NCI-H2196 treated with DMSO at 0.1 percent for 48 hours (cell line): Measurements from ENCODE around the gene TIMM23.
"Not testable (repeated sequence)": the region's sequence is repeated elsewhere in the genome, so short reads cannot be mapped to it uniquely, and the experiment has no call there.

Experiments used
- DNase-seq: peaks from one replicate; lab custom pipeline; 2025; ENCODE audit not compliant: unreplicated experiment; lab: John Stamatoyannopoulos, UW

Gene TIMM23

DNA sequence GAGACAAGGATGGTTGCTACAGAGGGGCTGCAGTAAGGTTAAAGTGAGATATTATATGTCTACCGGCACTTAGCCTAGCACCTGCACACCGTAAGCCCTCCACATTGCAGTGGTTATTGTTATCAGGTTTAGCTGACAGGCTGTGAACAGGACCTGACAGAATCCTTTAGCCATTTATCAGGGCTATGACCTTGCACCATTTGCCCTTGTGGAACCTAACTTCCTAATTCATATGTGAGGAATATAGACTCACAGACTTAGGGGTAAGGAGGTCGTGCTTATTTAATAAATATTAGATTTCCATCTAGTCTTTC lies 48.0 kb downstream of the TIMM23 start:
- DNase-seq, result no peak

DNA sequence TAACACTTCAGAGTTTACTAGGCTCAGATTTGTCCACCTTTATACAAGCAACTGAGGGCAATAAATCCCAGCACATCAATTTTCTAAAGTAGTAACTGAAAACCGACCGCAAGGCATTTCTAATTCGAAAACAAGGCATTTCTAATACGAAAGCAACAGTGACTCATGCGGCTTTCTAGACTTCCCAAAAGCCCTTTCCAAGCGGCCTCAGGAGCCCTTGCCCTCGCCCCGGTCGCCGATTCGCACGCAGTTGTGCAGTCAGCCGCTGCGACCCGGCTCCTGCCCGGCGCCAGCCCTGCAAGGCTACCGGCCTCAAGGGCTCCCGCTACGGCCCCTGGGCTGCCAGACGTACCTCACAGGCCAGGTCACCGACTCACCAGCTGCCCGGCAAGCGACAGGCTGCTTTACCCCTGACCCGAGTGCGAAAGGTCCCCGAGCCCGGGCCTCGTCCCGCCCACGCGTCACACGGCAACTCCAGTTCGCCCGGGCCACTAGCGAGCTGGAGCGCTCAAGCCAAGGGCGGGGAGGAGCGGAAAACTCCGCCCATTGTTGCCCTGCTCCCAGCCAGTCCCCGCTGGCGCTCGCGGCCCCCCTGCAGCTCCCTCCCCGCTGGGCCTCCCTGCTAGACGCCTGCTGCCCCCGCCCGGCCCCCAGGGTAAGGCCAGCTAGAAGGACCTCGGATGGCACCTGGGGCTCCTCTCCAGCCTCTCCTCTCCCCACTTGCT lies 50.9 kb downstream of the TIMM23 start:
- DNase-seq, result peak; percentile 60

DNA sequence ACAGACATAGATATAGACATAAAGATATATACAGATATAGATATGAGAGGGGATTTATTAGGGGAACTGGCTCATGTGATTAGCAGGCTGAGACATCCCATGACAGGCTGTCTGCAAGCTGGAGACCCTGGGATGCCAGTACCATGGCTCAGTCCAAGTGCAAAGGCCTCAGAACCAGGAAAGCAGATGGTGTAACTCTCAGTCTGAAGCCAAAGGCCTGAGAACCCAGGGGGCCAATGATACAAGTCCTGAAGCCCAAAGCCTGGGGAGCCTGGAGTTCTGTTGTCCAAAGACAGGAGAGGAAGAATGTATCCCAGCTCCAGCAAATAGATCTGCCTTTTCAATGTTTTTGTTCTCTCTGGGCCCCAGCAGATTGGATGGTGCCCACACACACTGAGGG lies 52.7 kb downstream of the TIMM23 start:
- no peak for DNase-seq

DNA sequence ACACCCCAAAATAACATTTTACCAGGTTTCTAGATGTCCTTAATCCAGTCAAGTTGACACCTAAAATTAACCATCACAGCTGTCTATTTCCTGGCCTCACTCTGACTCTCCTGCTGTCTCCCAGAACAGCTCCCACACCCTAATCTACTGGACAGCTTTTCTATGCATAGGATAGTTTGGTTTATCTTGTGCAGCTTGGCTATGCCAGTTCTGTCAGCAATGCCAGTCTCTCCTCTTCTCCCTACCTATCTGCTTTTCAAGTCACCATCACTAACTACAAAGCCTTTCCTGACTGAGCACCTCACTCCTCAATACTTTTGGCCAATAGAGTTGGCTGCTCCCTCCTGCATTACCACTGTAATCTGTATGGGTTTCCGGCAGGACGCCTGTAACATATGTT lies 53.1 kb downstream of the TIMM23 start:
- DNase-seq, result no peak

DNA sequence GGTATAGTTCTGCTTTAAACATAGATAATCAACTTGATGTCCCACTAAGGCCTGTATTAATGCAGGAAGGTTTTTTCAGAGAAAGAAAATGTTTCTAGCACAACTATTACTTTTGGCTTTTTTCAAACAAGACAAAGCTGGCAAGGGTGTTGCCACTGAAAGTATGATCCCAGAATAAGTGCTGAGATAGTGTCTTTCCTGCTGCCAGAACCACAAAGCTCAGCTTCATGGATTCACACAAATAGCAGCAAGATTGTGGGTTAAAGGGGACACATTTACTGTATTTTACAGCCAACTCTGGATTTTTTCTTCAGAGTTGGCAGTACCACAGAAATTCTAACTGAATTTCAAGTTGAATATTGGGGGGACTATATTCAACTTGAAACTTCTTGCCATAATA lies 53.8 kb downstream of the TIMM23 start:
- no peak for DNase-seq

DNA sequence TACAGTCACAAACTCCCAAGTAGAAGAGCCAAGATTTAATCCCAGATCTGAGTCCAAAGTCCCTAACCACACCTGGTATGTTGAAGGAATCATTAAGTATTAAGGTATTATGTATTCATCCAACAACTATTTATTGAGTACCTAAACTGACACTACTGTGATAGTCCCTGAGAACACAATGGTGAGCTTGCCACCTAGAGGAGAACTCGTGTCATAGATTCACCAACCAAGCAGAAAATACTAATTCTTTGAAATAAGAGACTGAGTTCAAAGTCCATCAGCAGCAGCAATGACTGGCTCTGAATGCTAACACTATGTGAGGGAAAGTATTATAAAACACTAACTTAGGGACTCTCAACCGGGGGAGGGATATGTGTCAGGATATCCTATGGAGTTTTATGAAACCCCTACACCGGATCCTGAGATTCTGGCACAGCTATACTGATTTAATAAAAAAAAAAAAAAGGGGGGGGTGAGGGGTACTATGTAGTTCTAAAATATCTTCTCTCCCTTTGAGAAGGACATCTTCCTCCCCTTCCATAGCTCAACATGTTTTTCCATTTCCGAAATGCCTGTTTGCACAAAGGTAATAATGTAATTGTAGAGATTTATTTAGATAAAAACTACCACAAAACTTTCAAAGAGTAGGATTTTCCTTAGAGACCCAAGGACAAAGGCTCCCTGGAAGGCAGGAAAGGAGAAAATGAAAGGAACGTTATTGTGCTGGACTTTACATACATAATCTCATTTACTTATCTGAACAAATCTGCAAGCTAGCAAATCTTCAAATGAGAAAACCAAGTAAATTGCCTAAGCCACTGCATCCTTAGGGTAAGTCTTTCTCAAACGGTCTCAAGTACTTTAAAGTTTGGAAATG lies 56.5 kb downstream of the TIMM23 start:
- DNase-seq, result peak; percentile 8

DNA sequence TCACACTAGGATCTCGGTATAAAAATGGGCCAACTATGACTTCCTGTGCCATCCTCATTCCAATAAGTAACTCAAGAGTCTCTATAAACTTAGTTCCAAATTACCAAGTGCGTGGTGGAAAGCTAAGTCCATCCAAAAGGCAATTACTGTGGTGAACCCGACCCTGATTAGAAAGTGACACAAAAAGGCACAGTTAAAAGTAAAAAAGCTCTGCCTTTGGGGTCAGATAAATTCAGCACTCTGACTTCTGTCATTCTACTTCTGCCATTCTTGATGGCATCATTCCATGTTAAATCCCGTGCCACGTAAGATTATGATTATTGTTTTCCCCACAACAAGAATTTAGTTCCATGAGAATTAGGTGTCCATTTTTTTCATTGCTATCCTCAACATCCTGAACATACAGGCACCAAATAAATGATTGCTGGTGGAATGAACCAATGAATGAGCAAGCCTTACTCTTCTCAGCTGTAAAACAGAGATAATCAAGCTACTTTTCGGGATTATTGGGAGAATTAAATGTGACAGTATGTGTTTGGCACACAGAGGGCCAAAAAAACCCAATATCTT lies 57.3 kb downstream of the TIMM23 start:
- no peak for DNase-seq

DNA sequence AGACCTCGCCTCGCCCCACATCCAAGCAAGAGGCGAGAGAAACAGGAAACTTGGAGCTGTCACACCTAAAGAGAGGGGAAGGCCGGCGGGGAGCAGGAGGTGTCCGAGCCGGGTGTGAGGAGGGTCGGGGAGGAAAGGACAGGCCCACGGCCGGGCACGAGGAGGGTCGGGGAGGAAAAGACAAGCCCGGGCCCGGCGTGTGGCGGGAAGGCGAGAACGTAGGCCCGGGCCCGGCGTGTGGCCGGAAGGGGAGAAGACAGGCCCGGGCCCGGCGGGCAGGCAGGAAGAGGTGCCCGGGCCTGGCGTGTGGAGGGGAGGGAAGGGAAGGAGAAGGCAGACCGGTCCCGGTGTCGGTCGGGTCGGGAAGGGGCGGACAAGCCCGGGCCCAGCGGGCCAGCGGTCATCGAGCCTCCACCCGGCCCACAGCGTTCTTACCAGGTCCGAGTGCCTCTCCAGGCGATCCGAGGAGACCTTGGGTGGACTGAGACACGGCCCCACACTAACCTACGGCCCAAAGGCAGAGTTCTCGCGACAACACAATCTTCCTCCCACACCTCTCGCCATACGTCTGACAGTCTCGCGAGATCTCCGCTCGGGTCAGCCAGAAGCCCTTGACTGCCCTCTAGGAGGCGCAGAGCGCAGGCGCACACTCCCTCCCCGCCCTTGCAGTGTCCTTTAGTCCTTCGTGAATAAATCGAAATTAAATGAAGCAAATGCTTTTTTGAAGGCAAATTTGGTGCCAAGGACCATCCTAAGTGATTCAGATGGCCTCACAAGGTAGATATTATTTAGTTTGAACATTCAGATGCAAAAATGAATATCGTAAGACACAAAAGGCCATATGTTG lies 58.0 kb downstream of the TIMM23 start, which contains the start of gene NCOA4:
TSS of gene NCOA4 (minus strand) at position 533 of the 847 bp plus-strand sequence. CDS start 13,943 bp downstream, outside the sequence.
- DNase-seq, result peak; percentile 74

DNA sequence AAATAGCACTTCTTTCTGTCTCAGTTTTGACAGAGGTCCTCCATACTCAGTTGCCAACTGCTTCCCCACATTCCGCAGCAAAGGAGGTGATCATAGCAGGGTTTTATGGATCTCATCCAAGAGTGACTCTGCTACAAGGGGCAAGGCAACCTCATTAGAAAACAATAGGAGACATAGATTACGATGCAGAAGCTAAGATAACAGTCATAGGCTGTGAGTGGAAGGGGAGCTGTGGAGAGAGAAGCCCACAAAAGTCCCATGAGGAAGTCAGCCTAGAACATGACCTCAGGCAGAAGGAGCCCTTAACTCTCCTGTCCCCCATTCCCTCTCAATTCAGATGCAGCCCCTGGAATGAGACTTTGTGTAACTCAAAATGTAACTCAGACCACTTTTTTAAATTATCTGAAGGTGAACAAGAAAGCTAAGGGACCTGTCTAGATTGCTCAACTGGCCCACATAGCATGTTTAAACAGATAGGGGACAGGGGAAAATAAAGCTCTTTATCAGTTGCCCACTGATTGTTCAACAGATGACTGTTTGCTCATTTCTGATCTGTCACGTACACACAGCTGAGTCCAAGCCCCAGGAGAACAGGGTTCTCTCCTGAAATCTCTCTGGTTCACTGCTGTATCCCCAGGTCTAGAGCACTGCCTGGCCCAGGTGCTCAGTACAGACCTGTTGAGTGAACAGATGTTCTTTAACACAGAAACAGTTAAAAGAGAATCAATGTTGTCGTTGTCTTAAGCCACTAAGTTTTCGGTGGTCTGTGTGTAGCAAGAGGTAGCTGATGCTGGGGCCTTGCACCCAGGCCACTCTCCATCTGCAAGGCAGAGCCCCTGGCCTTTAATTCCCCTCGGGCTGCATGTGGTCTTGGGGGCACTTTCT lies 59.6 kb downstream of the TIMM23 start:
- DNase-seq, result no peak

DNA sequence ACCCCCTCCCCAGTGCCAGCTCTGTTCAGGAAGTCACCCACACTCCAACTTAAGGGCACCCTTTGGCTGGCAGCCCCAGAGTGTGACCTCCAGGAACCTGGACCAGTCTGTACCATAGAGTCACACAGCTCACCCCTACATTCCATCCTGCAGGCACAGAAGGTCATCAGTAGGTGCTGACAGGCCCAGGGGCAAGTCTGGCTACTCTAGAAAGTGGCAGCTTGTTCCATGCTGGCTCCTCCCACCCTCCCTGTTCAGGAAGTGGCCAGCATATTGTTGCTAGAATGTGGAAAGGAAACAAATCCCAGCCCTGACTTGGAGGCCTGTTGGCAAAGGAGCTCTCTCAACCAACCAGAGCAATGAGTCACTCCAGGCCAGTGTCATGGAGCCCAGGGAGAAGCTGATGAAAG lies 61.3 kb downstream of the TIMM23 start:
- DNase-seq, result no peak

DNA sequence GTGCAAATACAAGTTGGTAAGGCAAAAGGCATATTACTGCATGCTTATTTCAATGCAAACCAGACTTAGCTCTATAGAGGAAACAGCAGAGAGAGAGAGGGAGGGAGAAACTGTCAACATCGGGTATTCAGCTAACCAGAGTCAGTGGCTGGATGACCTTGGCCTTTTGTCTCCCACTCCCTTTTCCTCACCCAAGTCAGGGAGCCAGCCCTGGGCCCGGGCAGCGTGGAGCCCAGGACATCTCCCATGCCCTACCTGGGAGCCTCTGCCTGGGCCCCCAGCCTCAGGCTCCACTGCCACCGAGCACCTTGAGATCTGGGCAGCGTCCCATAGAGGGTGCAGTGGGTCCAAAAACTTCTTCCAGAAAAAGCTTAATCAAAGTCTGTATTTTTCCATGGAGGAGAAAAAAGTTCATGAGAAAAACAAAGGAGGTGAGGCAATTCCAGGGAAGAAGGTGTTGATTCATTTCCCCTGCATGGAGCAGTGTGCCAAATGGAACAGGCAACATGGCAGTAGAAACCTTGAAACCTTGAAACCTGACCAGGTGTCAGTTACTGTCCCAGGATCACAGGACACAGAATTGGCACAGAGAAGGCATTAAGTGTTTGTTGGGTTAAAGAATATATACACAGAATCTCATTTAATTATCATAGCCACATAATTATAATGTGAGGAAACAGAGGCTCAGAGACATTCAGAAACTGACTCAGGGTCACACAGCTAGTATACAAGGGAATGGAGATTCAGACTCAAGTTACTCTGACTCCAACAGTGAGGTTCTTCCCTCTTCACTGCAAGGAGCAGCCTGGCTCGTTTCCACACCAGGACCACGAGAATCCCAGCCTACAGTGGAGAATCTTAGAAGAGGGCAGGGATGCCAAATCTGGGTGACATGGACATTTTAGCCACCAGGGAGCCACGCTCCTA lies 63.9 kb downstream of the TIMM23 start:
- DNase-seq, result no peak

DNA sequence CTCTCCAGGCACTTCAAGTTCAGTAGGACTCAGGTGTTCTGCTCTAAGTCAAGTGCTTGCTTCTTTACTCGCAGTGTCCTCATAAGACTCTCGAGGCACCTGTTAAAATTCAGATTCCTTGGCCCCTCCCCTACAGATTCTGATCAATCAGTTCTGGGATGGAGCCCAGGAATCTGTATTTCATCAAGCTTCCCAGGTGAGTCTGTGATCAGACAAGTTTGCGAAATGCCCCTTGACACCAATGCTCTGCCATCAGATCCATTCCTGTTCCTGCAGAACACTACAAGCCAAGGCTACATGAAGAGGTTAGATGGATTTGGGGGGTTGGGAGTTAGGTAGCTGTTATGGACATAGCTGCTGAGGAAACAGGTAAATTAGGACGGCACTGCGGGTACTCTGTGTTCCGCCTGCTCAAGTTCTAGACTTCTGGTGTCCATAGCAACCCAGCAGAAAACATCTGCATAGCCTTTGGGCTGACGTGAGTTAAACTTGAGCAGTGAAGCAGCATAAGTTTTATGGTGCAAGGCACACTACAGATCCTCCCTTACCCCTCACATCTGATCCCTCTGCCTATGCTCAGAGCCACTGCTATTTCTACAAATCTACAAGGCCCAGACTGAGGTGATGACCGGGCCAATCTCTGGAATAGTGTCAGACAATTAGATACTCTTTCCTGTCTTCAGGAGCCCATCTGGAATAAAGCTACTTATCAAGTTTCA lies 65.0 kb downstream of the TIMM23 start:
- no peak for DNase-seq

DNA sequence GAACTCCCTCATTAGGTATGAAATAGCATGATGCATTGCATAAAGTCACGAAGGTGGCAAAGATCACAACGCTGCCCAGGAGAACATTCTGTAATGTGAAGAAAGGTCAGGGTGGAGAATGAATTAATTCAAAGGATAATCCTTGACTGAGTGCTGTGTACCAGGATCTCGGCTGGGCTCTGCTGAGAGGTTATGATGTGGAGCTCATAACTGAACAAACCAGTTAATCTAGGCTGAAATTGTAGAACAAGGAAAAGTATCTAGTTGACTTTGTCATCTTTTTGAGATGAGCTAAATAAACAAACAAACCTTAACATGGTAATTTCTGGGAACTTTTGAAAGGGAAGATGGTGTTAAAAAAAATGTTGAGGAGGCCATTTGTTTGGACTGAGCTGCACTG lies 67.7 kb downstream of the TIMM23 start:
- DNase-seq, result no peak

DNA sequence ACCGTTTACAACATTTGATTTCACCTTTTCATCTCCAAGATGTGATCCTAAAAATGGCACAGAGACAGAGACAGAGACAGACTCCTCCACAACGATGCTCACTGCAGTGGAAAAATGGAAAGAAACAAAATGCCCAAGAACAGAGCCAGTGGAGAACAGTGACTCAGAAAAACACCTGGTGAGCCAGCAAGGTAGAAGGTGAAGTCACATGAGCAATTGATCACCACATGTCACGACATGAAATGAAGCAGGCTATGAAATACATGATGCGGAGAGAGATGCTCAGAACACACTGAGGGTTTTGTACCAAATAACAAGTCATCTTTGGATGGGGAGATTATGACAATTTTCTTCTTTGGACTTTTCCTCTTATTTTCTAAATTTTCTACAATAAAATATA lies 70.2 kb downstream of the TIMM23 start:
- no peak for DNase-seq

DNA sequence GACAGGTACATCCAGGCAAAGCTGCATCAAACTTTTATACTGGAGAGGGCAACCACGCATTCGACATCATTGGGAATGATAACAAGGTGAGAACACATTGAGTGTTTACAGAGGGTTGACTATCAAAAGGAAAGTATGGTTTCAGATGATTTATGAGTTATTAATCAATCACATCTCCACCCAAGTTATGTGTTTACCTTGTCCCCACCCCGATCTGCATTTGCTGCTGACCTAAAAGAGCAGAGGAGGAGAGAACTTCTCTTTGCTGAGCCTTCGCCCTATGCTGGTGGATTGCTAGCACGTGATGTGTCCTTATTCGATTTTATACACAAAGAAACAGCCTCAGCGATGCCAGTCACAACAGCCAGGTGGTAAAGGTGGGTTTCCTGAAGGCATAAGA lies 74.0 kb downstream of the TIMM23 start, which contains the start of gene MSMB:
TSS of gene MSMB (minus strand) at position 9 of the 400 bp plus-strand sequence. CDS start 32 bp downstream, outside the sequence.
- DNase-seq, result no peak

DNA sequence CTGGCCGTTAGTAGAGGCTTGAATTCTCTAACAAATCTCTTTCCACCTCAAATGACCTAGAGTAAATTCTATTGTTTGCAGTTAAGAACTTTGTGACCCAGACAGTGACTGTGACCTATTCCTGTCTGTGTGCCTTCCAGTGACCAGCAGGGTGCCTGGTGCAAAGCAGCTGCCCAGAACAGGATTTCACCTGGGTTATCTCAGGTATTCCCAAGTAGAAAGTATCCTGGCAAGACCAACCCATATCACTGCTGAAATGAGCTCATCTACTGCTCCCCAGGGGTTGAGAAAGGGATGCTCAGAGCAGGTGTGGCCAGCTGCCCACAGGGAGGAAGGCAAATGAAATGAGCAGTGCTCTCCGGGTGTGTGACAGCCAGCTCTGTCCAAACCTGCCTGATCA lies 75.9 kb downstream of the TIMM23 start:
- DNase-seq, result peak; percentile 12

DNA sequence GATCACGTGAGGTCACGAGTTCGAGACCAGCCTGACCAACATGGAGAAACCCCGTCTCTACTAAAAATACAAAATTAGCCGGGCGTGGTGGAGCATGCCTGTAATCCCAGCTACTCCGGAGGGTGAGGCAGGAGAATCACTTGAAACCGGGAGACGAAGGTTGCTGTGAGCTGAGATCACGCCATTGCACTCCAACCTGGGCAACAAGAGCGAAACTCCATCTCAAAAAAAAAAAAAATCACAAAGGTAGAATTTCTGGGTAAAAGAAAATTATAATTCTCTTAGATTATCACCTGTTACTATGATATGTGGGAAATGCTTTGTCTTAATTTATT lies 77.2 kb downstream of the TIMM23 start:
- not testable (repeated sequence) for DNase-seq

DNA sequence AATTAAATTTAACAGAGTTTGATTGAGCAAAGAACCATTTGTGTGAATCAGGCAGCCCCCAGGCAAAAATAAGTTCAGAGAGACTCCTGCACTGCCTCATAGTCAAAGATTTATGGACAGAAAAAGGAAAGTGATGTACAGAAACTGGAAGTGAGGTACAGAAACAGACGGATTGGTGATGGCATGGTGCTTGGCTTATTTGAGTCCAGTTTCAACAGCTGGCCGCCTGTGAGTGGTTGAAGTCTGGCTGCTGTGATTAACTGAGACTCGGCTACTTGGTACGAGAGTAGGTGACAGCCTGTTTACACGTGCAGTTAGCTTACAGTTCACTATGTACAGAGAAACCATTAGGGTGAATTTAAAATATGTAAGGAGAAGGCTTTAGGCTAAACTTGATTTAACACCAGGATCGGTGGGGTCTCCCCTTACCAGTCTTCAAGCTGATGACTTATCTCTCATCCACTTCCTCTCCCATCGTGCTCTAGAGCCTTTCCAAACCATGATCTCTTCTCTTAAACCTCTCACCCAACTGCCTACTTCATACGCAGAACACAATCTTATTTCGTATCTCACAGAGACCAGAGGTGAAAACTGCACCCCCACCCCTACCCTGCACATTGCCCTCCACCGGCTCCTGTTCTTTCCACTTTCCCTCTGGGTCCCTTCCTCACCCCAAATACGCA lies 78.8 kb downstream of the TIMM23 start:
- no peak for DNase-seq
